ENCODE results near the gene PPP2R5D. TPM values are rescaled to one million over a fixed set of nuclear protein-coding genes. Genes with fewer than 3 reads are reported as not detected.

Gene PPP2R5D
- total RNA-seq, 1 experiment from 2014 or later, result 53.5 TPM

DNA sequence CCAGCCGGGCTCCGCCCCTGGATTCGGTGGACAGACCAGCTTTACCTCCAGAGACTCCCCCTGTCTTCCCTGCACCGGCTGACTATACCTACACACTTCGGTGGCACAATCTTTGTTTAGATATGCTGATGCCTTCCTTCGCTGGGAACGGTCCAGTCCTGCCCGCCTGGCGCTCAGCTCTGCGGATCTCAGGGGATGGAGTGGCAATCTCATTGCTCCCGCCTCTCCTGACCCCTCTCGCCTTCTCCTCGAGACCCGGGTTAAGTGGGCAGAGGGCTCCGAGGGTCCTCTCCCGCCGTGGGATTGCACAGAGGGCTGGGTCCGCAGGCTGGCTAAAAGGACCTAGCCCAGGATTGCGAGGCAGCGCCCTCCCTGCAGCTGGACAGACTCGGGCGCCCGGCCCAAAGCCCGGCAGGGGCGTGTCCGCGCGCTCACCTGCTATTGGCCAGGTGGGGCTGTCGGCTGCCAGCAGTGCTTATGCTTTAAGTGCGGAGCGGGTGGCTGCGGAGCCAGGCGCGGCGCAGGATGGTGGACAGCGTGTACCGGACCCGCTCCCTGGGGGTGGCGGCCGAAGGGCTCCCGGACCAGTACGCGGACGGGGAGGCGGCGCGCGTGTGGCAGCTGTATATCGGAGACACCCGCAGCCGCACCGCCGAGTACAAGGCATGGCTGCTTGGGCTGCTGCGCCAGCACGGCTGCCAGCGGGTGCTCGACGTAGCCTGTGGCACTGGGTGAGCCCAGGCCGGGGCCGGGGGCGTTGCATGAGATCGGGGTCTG lies 23.9 kb upstream of the PPP2R5D start, which contains the start of gene GNMT:
TSS of gene GNMT (plus strand) at position 512 of the 777 bp plus-strand sequence. CDS start at position 526, 14 bp downstream.
- Histone ChIP-seq H2BK5ac (ENCODE audit: insufficient read length, low read length) (no peak within 1 kb of the TSS), H2AK5ac (ENCODE audit: insufficient read length, low read length) (no peak within 1 kb of the TSS), H3K79me1 (ENCODE audit: insufficient read depth, low read depth, low read length, poor library complexity, severe bottlenecking) (no peaks in the 10 kb centered on the region), H3K4ac (ENCODE audit: low read depth, low read length) (no peak within 1 kb of the TSS), H2BK20ac (ENCODE audit: low read depth, low read length, poor library complexity, severe bottlenecking) (no peak within 1 kb of the TSS), H2BK12ac (ENCODE audit: insufficient read length, low read depth, low read length) (no peak within 1 kb of the TSS), H3K27me3 (ENCODE audit: insufficient read depth, low read length) (peaks cover 6% of the 10 kb centered on the region; the same call in 1 of the 2 replicates), H3K79me2 (ENCODE audit: insufficient read depth, low read length) (no peaks in the 10 kb centered on the region), H3K9me3 (ENCODE audit: control insufficient read depth, low read depth, low read length) (no peaks in the 10 kb centered on the region), H3K4me1 (ENCODE audit: insufficient read depth, low read length) (no peaks in the 10 kb centered on the region), H3K4me2 (ENCODE audit: insufficient read depth, insufficient read length, low read length) (peak within 1 kb of the TSS; percentile 84), H3K9ac (ENCODE audit: extremely low read depth, insufficient read length, low read length) (no peak within 1 kb of the TSS), H2BK15ac (ENCODE audit: low read depth, low read length) (no peak within 1 kb of the TSS), H2BK120ac (ENCODE audit: low read depth, low read length, poor library complexity, severe bottlenecking) (no peak within 1 kb of the TSS), H4K20me1 (ENCODE audit: control insufficient read depth, insufficient read depth, insufficient read length) (no peaks in the 10 kb centered on the region), H3K27ac (ENCODE audit: insufficient read length, low read depth, low read length) (no peak within 1 kb of the TSS), H3K23ac (ENCODE audit: insufficient read length, low read depth, low read length) (no peak within 1 kb of the TSS), H3K56ac (ENCODE audit: insufficient read length, low read depth, low read length) (no peak within 1 kb of the TSS), H4K5ac (ENCODE audit: insufficient read length, low read depth, low read length) (no peak within 1 kb of the TSS), H3K23me2 (ENCODE audit: insufficient read length, low read depth, low read length, poor library complexity, severe bottlenecking) (peaks cover 10% of the 10 kb centered on the region), H4K8ac (replicated peaks; ENCODE audit: insufficient read length, low read depth, low read length) (no peak within 1 kb of the TSS), H3T11ph (ENCODE audit: low read length) (no peak within 1 kb of the TSS), H4K91ac (ENCODE audit: insufficient read length, low read depth, low read length) (no peak within 1 kb of the TSS), H3K14ac (ENCODE audit: insufficient read depth, low read length) (peak within 1 kb of the TSS; percentile 87; the same call in 1 of the 2 replicates), H2AFZ (ENCODE audit: low read length) (no peak within 1 kb of the TSS), H3K18ac (ENCODE audit: insufficient read length, low read depth, low read length) (peak within 1 kb of the TSS; percentile 67)
- Mint-ChIP-seq H3K4me1 (peaks cover 15 to 16% of the 10 kb centered on the region in 2 experiments), H3K4me3 (peak within 1 kb of the TSS; percentile 75 to 89), H3K36me3 (ENCODE audit: insufficient read depth in 1 of 3, low read depth in 3 of 3) (peaks cover 0 to 19% (median 4%) of the 10 kb centered on the region in 3 experiments; a peak in 3 of 7 replicates), H3K27me3 (ENCODE audit: low read depth) (peaks cover 36% of the 10 kb centered on the region), H3K27ac (peak within 1 kb of the TSS in 1 of 3 experiments; percentile 73; a peak in 2 of 7 replicates), H3K9me3 (0 out of 5 replicates have a peak, but pooled peaks cover 0 to 2% of the 10 kb centered on the region in 2 experiments)
- WGBS (ENCODE audit: extremely low coverage, insufficient read length, low lambda C conversion rate), result no CpG with 5 or more reads among the region's 62 CpGs
- DNase-seq, result peak; percentile 91
- TF ChIP-seq, protein P1, sequence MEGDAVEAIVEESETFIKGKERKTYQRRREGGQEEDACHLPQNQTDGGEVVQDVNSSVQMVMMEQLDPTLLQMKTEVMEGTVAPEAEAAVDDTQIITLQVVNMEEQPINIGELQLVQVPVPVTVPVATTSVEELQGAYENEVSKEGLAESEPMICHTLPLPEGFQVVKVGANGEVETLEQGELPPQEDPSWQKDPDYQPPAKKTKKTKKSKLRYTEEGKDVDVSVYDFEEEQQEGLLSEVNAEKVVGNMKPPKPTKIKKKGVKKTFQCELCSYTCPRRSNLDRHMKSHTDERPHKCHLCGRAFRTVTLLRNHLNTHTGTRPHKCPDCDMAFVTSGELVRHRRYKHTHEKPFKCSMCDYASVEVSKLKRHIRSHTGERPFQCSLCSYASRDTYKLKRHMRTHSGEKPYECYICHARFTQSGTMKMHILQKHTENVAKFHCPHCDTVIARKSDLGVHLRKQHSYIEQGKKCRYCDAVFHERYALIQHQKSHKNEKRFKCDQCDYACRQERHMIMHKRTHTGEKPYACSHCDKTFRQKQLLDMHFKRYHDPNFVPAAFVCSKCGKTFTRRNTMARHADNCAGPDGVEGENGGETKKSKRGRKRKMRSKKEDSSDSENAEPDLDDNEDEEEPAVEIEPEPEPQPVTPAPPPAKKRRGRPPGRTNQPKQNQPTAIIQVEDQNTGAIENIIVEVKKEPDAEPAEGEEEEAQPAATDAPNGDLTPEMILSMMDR (conservative IDR thresholded peaks at IDR 0.05), result no peak; the same call in 2 of the 3 replicates

Data from H9 (cell line).